Mesenchymal stem cell (in vitro differentiated cells and primary cell): Measurements from ENCODE around the gene SURF2.

Experiments used
- DNase-seq: peaks from one replicate; pipeline ENCODE4 v3.0.0-alpha.2; 2013
- H2AFZ ChIP-seq: one replicate; pipeline ENCODE4 v1.6.1; 2013; ENCODE audit warnings: low read depth, mild to moderate bottlenecking, control low read depth, inconsistent platforms, low read length, moderate library complexity
- H2AK5ac ChIP-seq: 2 replicates; pipeline ENCODE4 v1.6.1; 2013; ENCODE audit warnings: low read length, moderate library complexity, mild to moderate bottlenecking, inconsistent platforms; ENCODE audit not compliant: severe bottlenecking
- H2BK120ac ChIP-seq: one replicate; pipeline ENCODE4 v1.6.1; 2013; ENCODE audit warnings: low read depth, mild to moderate bottlenecking, inconsistent platforms, low read length, moderate library complexity
- H2BK12ac ChIP-seq, 2 experiments: one replicate each; pipeline ENCODE4 v1.6.1; 2013; ENCODE audit warnings: inconsistent platforms in 2 of 2, low read length in 2 of 2, mild to moderate bottlenecking in 2 of 2, moderate library complexity in 2 of 2, control low read depth in 1 of 2
- H2BK15ac ChIP-seq: one replicate; pipeline ENCODE4 v1.6.1; 2013; ENCODE audit warnings: mild to moderate bottlenecking, low read depth, inconsistent platforms; ENCODE audit not compliant: poor library complexity, severe bottlenecking
- H2BK5ac ChIP-seq: 2 replicates; pipeline ENCODE4 v1.6.1; 2013; ENCODE audit warnings: low read depth, mild to moderate bottlenecking, low read length, control low read depth, inconsistent platforms; ENCODE audit not compliant: poor library complexity, severe bottlenecking
- H3K14ac ChIP-seq, 2 experiments: one replicate each; pipeline ENCODE4 v1.6.1; 2013; ENCODE audit warnings: inconsistent platforms in 2 of 2, low read length in 2 of 2, control low read depth in 1 of 2, mild to moderate bottlenecking in 1 of 2, moderate library complexity in 1 of 2
- H3K18ac ChIP-seq, 2 experiments: one replicate each; pipeline ENCODE4 v1.6.1; 2013; ENCODE audit warnings: inconsistent platforms in 2 of 2, low read length in 2 of 2, control low read depth in 1 of 2, low read depth in 1 of 2, mild to moderate bottlenecking in 1 of 2
- H3K23ac ChIP-seq, 2 experiments: one replicate each; pipeline ENCODE4 v1.6.1; 2013; ENCODE audit warnings: inconsistent platforms in 2 of 2, low read length in 2 of 2, mild to moderate bottlenecking in 2 of 2, moderate library complexity in 2 of 2, control low read depth in 1 of 2
- H3K27ac ChIP-seq: 2 replicates; pipeline ENCODE4 v1.5.1; 2013; ENCODE audit warnings: mild to moderate bottlenecking, moderate library complexity, low read length, control low read depth, inconsistent platforms; ENCODE audit not compliant: poor library complexity, severe bottlenecking
- H3K27me3 ChIP-seq, 2 experiments: 2 replicates each; pipeline versions ENCODE4 v1.6.1 to v1.7.0; 2013; ENCODE audit warnings: low read length in 2 of 2, mild to moderate bottlenecking in 2 of 2, moderate library complexity in 2 of 2, control low read depth in 1 of 2, inconsistent platforms in 1 of 2; ENCODE audit not compliant: control insufficient read depth in 1 of 2, insufficient read depth in 1 of 2
- H3K36me3 ChIP-seq, 2 experiments: 2 replicates each; pipeline versions ENCODE4 v1.6.1 to v1.7.0; 2013; ENCODE audit warnings: low read length in 2 of 2, control low read depth in 1 of 2, inconsistent platforms in 1 of 2, low read depth in 1 of 2, mild to moderate bottlenecking in 1 of 2; ENCODE audit not compliant: insufficient read depth in 2 of 2, control insufficient read depth in 1 of 2
- H3K4ac ChIP-seq, 2 experiments: one replicate each; pipeline ENCODE4 v1.6.1; 2013; ENCODE audit warnings: inconsistent platforms in 2 of 2, low read length in 2 of 2, mild to moderate bottlenecking in 2 of 2, moderate library complexity in 2 of 2, control low read depth in 1 of 2, low read depth in 1 of 2
- H3K4me1 ChIP-seq: 2 replicates; pipeline ENCODE4 v1.6.1; 2013; ENCODE audit warnings: low read depth, low read length, control low read depth; ENCODE audit not compliant: control insufficient read depth, insufficient read depth
- H3K4me2 ChIP-seq: 2 replicates; pipeline ENCODE4 v1.6.1; 2013; ENCODE audit warnings: low read length, mild to moderate bottlenecking, inconsistent platforms; ENCODE audit not compliant: poor library complexity, severe bottlenecking
- H3K4me3 ChIP-seq, 2 experiments: 2 replicates each; pipeline versions ENCODE4 v1.5.1 to v1.7.0; 2013; ENCODE audit warnings: low read length in 2 of 2, mild to moderate bottlenecking in 2 of 2, control low read depth in 1 of 2, low read depth in 1 of 2; ENCODE audit not compliant: insufficient read depth in 1 of 2
- H3K79me1 ChIP-seq: replicated peaks from 2 replicates; pipeline ENCODE4 v1.6.1; 2013; ENCODE audit warnings: mild to moderate bottlenecking, control low read depth, low read length, inconsistent platforms; ENCODE audit not compliant: poor library complexity, severe bottlenecking
- H3K9ac ChIP-seq: 2 replicates; pipeline ENCODE4 v1.7.0; 2013; ENCODE audit warnings: mild to moderate bottlenecking, low read length, moderate library complexity
- H3K9me3 ChIP-seq: 2 replicates; pipeline ENCODE4 v1.7.0; 2013; ENCODE audit warnings: mild to moderate bottlenecking, low read length; ENCODE audit not compliant: control insufficient read depth
- H4K8ac ChIP-seq: one replicate; pipeline ENCODE4 v1.6.1; 2013; ENCODE audit warnings: inconsistent platforms, mild to moderate bottlenecking, low read length, moderate library complexity
- H4K91ac ChIP-seq: one replicate; pipeline ENCODE4 v1.6.1; 2013; ENCODE audit warnings: mild to moderate bottlenecking, low read length, inconsistent platforms
- WGBS: methylation state at CpG from one replicate; pipeline ENCODE4 v1.1.7; 2013; ENCODE audit warnings: mixed read lengths; 5-methylcytosine and 5-hydroxymethylcytosine counted together

The SURF2 gene

GRCh38 chr9:133335924-133336811 is 20.2 kb upstream of the SURF2 start, which contains the start of gene SURF6:
Gene SURF6, minus strand, starts transcription at chr9:133336188. Its CDS starts 56 bp downstream, at chr9:133336132.
- H2BK15ac ChIP-seq: peak within 1 kb of the TSS; percentile 13
- peaks cover 38% of the 10 kb centered on the region for H3K79me1 ChIP-seq
- peak within 1 kb of the TSS; percentile 15 to 25 for H2BK12ac ChIP-seq
- peak within 1 kb of the TSS; percentile 94 to 97 for H3K4me3 ChIP-seq
- peak within 1 kb of the TSS; percentile 87 for H2AFZ ChIP-seq
- peak within 1 kb of the TSS in 1 of 2 experiments; percentile 73 for H3K23ac ChIP-seq
- H3K4me1 ChIP-seq: peaks cover 24% of the 10 kb centered on the region
- peak within 1 kb of the TSS; percentile 93 for H3K9ac ChIP-seq
- H3K4ac ChIP-seq: peak within 1 kb of the TSS; percentile 67 to 92
- peak within 1 kb of the TSS; percentile 88 to 92 for H3K18ac ChIP-seq
- WGBS: 10% methylated on average over 57 of the region's 70 CpGs
- H2BK120ac ChIP-seq: peak within 1 kb of the TSS; percentile 6
- no peaks in the 10 kb centered on the region for H3K27me3 ChIP-seq
- peak within 1 kb of the TSS in 1 of 2 experiments; percentile 89 for H3K14ac ChIP-seq
- H2BK5ac ChIP-seq: peak within 1 kb of the TSS; percentile 2
- peak within 1 kb of the TSS; percentile 67 for H3K27ac ChIP-seq
- peak; percentile 90 for DNase-seq
- peak within 1 kb of the TSS; percentile 94 for H4K91ac ChIP-seq
- peak within 1 kb of the TSS; percentile 98 for H4K8ac ChIP-seq
- peak within 1 kb of the TSS; percentile 83 for H3K4me2 ChIP-seq
- no peaks in the 10 kb centered on the region for H3K9me3 ChIP-seq
- peak within 1 kb of the TSS; percentile 74 for H2AK5ac ChIP-seq
- H3K36me3 ChIP-seq: peaks cover 49 to 67% of the 10 kb centered on the region in 2 experiments

- Histone ChIP-seq H3K18ac (no peak overlapping the region), H3K23ac (no peak overlapping the region), H3K79me1 (peaks cover 27% of the 10 kb centered on the region), H3K4ac (no peak overlapping the region), H3K27me3 (no peaks in the 10 kb centered on the region), H3K4me2 (no peak overlapping the region), H2BK12ac (no peak overlapping the region), H2BK15ac (no peak overlapping the region), H2BK5ac (no peak overlapping the region), H3K27ac (no peak overlapping the region), H4K91ac (no peak overlapping the region), H3K9ac (no peak overlapping the region), H2BK120ac (no peak overlapping the region), H4K8ac (no peak overlapping the region), H3K4me1 (peaks cover 13% of the 10 kb centered on the region), H3K14ac (no peak overlapping the region), H2AFZ (no peak overlapping the region), H3K36me3 (peaks cover 51 to 67% of the 10 kb centered on the region in 2 experiments), H2AK5ac (no peak overlapping the region), H3K9me3 (no peaks in the 10 kb centered on the region), H3K4me3 (no peak overlapping the region)
- DNase-seq: no peak
- WGBS: 96% methylated on average over 5 of the region's 5 CpGs
Measured at GRCh38 chr9:133339641-133340040, 16.7 kb upstream of the SURF2 start.

- H3K36me3 ChIP-seq: peaks cover 58 to 73% of the 10 kb centered on the region in 2 experiments
- no peak overlapping the region for H3K4me3 ChIP-seq
- no peak overlapping the region for H3K9ac ChIP-seq
- H3K27ac ChIP-seq: no peak overlapping the region
- no peak overlapping the region for H2BK15ac ChIP-seq
- H2BK12ac ChIP-seq: no peak overlapping the region
- no peak overlapping the region for H3K23ac ChIP-seq
- H3K18ac ChIP-seq: no peak overlapping the region
- no peak overlapping the region for H2AK5ac ChIP-seq
- H3K27me3 ChIP-seq: no peaks in the 10 kb centered on the region
- peaks cover 12% of the 10 kb centered on the region for H3K4me1 ChIP-seq
- H3K9me3 ChIP-seq: no peaks in the 10 kb centered on the region
- H3K4ac ChIP-seq: no peak overlapping the region
- no peak overlapping the region for H2BK120ac ChIP-seq
- H3K14ac ChIP-seq: no peak overlapping the region
- H3K4me2 ChIP-seq: no peak overlapping the region
- WGBS: 91% methylated on average over 3 of the region's 3 CpGs
- no peak overlapping the region for H2BK5ac ChIP-seq
- H4K8ac ChIP-seq: no peak overlapping the region
- no peak for DNase-seq
- no peak overlapping the region for H2AFZ ChIP-seq
- no peak overlapping the region for H4K91ac ChIP-seq
- peaks cover 31% of the 10 kb centered on the region for H3K79me1 ChIP-seq
Measured at GRCh38 chr9:133340256-133340655, 16.1 kb upstream of the SURF2 start.

GRCh38 chr9:133340916-133341315 is 15.4 kb upstream of the SURF2 start:
- Histone ChIP-seq H2BK15ac (no peak overlapping the region), H3K4me3 (no peak overlapping the region)
- WGBS: 96% methylated on average over 13 of the region's 13 CpGs

More at GRCh38 chr9:133340916-133341315, 15.4 kb upstream of the SURF2 start:
- Histone ChIP-seq H3K9me3 (no peaks in the 10 kb centered on the region), H3K36me3 (peaks cover 64 to 80% of the 10 kb centered on the region in 2 experiments), H3K4ac (no peak overlapping the region), H3K79me1 (peaks cover 37% of the 10 kb centered on the region), H2BK5ac (no peak overlapping the region), H3K4me1 (peaks cover 12% of the 10 kb centered on the region), H3K9ac (no peak overlapping the region), H2AFZ (no peak overlapping the region), H3K14ac (no peak overlapping the region), H3K27ac (no peak overlapping the region), H4K91ac (no peak overlapping the region), H2BK120ac (no peak overlapping the region), H2AK5ac (no peak overlapping the region), H2BK12ac (no peak overlapping the region), H3K18ac (no peak overlapping the region), H3K27me3 (no peaks in the 10 kb centered on the region), H3K23ac (no peak overlapping the region), H3K4me2 (no peak overlapping the region), H4K8ac (no peak overlapping the region)
- no peak for DNase-seq
